Stimulated activated CD8-positive, alpha-beta memory T cell treated with anti-CD3 and anti-CD28 coated beads, Interleukin-12 subunit alpha, Interleukin-12 subunit beta, amount 100 ng/mL, for 24 hours (primary cell): ENCODE data around the gene RASGRP2.

ENCODE experiments used
- DNase-seq: peaks from one replicate; pipeline ENCODE4 v3.0.0-alpha.2; 2020; ENCODE audit errors: extremely low read depth

The RASGRP2 gene

DNA sequence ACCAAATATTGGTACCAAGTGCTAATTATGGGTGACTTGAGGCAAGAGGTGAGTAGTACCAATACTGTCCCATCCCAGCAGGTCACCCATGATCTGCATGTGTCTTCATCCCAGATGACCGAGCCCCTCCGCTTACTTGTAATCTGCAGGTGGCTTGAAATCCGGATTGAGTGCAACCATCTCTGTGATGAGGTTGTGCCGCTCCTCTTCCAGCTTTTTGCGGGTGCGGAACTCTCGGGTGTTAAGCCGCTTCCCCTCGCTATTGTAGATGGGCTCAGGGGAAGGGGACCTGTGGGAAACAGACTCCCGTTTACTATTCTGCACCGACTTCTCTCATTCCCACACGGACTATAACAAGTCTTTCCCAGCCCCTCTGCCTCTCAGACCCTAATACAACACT, 26.2 kb upstream of the RASGRP2 start:
- DNase-seq = no peak

DNA sequence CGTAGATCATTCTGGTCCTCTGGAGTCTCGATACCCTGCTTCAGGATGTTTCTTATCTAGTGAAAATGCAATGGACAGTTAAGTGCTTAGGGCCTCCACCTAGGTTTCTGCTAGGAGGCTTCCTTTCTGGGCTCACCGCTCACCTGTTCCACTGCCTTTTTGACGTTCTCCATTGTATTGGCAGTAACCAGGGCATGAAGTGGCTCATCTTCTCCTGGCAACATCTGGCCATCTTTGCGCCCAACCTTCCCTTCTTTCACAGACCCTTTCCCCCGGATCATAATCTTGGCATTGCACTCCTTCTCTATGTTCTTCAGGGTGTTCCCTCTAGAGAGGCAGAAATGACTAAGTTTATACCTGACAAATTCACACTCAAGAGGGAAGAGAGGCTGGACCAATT, 25.3 kb upstream of the RASGRP2 start:
- DNase-seq = no peak

DNA sequence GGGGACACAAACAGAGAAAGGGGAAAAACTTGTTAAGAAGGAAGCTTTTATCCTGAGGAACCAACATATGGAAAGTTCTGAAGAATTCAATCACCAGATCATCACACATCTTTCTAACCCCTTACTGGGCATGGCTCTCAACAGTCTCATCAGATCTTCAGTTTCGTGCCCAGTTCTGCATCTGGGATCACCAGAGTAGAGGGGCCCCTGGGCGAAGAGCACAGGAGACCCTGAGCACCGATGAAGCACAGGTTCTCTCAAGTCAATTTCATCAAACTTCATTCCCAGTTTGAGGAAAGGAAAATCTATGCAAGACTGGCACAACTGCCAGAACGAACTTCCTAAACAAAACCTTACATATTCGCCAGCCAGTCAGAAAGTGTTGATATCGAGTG, 24.4 kb upstream of the RASGRP2 start:
- DNase-seq = no peak

DNA sequence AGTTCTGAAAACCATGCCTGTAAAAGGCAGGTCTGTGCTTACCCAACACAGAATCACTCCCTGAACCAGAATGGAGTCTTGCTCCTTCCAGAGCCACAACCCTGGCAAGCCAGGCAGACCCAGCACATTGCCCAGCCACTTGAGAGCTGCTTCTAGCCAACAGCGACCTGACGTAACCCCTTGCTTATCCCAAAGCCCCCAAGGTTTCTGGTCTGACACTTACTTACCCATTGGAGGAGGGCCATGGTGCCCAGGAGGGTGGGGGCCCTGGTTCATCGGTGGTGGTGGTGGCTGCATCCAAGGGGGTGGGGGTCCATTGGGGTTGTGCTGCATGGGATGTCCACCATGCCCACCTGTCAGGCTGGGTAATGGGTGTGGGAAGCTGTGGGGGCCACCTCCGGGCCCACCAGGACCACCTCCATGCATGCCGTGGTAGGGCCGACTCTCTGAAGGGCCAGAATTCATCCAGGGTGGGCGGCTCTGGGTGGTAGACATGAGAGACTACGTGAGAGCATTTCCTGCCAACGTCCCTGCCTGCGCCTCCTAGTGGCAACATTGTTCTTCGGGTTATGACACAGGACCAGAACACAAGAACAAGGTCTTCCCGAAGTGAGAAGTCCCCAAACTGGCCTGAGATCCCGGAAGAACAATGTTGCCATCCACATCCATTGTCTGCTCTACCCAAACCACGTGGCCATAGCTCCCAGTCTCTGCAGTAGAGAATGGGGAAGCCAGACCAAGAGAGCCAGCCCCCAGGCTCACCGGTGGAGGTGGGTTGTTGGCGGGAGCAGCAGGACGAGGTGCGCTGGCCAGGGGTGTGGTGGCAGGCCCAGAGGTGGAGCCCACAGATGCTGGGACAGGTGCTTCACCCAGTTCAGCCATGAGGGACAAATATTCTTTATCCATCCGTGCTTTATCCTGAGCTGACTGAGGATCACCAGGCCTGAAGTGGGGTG, 23.7 kb upstream of the RASGRP2 start:
- no peak for DNase-seq

DNA sequence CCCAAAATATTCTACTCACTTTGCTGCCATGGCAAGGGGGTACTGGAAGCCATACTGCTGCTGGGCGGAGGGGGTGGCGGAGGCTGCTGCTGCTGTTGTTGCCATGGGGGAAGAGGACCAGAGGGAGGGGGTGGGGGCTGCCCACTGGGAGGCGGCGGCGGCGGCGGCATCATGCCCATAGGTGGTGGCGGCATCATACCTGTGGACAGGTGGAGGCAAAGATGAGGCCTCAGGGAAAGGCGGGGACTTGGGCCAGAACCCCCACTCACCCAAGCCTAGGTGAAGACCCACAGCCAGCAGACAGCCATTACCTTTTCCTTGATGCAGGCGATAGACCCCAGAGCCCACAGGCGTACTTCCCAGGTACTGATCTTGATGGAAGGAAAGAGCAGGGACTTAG, 22.9 kb upstream of the RASGRP2 start:
- DNase-seq = no peak

DNA sequence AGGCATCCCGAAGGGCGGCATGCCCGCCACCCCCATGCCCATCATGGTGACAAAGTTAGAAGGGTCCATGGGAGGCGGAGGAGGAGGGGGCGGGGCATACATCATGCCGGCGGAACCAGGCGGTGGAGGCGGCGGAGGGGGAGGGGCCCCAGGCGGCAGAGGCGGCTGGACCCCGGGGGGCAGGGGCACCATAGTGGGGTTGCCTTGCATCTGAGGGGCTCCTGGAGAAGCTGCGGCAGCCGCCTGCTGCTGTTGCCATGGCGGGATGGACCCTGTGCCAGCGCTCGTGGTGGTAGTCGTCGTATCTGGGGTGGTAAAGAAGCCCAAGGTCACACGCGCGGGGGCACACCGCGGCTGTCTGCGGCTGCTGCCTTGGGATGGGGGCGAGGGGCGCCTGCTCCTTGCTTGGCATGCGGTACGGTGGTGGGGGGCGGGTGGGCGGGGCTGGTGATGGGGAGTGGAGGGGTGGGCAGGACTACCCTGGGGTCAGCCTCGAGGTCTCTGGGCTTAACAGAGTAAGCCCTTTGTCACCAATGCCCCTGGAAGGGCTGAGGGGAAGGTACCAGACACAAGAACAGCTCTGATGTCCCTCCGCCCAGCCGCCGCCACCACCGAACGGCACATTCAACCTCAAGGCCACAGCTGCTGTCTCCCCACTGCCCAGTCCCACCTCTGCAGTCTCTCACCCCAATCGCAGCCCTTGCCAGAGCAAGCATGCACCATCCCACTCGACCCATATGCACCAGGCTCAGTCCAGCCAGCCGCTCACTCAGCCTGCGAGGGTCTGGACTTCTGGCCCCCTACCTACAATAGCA, 22.1 kb upstream of the RASGRP2 start:
- DNase-seq = no peak

DNA sequence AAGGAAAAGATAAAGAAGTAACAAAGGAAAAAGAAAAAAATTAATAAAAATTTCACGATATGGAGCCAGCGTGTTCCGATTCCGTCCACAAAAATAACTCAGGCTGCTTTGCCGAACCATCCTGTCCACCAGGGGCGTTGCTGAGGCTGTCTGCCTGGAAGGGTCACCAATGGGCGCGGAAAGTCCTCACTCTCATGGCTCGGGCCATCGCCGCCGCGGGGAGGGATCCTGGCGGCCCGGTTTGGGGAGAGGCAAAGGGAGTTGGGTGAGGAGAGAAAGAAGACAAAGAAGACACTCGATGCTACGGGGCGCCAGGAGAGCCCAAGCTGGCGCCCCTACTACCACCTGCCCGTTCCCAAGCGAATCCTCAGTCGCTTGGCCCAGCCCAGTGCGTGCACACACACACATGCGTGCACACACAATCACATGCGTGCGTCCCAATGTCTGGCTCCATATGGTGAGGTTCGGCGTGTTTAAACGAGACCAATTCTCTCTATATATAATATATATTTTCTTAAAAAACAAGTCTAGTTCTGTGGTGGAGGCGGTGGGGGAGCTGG, 21.4 kb upstream of the RASGRP2 start:
- no peak for DNase-seq

DNA sequence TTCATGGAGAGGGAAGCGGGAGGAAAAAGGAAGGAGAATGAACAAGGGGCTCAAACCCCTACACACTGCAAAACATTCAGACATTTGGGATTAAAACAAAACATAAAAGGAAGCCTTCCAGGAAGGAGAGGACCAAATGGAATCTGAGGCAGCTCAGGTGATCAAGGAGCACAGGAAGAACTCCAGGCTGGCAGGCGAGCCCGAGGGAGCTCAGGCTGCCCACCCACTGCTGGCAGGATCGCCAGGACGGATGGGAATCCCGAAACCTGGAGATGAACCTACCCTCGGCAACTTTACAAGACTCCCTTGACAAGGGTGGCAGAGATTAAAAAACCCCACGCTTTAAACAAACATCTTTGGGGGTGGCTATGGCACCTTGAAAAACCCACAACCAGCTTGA, 20.8 kb upstream of the RASGRP2 start:
- no peak for DNase-seq

DNA sequence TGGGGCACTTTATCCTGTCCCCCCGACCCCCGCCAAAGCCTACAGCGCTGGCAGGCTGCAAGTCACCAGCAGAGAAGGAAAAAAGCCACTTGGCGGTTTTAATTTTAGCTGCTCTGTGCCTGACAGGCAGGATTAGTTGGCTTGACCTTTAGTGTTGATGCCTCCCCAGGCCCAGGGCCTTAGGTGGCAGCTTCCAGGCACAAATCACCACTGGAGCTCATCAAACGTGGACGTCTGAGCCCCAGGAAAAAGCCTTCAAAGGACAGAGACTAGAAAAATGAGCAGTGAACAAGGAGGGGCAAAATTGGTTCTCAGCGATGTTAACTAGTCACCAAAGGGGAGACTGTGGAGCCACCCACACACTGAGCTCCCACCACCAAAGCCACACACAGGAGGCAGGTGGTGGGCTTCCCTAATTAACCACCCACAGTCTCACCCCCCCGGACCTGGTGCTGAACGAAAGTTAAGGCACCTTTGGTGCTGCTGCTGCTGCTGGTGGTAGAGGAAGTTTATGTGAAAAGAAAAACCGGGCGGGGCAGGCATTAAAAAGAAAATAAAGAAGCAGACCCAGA, 20.2 kb upstream of the RASGRP2 start:
- DNase-seq = no peak

DNA sequence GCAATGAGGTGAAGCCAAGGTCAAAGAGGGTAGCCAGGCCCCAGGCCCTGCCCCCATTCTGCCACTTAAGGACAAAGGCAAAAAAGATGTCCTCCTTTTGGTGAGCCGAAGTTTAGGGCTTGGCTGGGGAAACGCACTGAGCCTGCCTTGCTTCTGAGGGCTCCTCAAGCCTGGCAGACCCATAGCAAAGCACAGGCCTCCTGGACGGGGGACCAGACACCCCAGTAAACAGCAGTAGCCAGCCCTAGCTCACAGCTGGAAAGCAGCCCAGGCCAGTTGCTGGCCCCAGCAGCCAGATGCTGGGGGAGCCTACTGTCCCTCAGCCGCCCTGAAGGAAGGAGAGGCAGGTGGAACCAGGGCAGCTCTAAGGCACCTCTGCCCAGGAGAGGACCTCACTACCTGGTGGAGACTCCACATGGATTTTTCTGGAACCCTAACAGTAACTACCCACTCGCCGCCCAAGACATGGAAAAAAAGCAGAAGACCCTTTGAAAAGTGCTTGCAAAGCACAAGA, 19.6 kb upstream of the RASGRP2 start:
- DNase-seq = no peak

DNA sequence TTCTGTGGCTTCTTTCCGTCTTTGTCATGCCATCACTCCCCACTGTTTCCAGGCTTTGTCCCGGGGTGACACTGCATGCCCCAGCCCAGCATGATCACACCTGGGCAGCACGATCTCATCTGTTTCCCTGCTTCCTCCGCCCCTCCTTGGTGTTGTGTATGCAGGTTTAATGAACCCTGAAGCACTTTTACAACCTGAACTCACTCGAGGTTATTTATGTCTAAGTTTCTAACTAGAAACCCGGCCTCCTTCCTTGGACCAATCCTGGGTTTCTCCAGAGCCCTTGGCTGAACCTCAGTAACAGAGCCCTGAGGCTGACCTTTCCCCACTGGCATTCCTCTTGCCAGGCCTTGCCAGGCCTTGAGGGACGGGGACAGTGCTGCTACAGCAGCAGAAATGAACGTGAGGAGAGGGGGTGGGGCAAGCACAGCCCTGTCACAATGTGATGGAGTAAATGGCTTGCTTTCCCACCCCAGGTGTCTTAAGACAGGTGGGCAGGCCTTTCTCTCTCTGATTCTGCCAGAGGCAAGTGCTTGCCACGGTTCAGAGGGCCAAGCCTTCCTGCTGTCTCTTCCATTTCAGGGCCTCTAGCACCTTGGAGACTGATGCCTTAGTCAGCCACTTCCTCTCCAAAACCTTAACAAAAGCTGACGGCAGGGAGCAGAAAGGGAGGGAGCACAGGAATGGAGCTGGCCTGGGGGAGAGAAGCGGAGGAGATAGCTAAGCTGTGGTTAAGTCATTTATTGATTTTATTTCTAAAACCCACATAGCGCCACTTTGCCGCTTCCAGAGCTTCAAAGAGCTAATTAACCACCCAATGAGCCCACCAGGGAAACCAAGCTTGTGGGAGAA, 19.0 kb upstream of the RASGRP2 start:
- DNase-seq = no peak

DNA sequence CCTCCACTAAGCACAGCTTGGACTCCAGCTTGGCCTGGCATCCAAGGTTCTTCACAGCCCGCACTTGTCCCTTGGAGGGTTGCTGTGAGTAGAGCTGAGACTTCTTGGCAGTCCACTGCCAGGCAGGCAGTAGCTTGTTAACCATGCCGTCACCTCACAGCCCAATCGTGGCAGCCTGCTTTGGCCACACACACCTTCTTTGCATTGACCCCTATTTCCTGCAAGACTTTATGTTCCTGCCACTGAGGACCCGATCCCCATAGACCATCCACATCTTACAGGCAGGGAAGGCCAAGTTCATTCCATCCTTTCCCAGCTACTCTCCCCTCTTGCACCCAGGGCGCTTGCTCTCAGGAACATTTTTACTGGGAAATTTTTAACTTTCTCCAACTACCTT, 18.3 kb upstream of the RASGRP2 start:
- no peak for DNase-seq

DNA sequence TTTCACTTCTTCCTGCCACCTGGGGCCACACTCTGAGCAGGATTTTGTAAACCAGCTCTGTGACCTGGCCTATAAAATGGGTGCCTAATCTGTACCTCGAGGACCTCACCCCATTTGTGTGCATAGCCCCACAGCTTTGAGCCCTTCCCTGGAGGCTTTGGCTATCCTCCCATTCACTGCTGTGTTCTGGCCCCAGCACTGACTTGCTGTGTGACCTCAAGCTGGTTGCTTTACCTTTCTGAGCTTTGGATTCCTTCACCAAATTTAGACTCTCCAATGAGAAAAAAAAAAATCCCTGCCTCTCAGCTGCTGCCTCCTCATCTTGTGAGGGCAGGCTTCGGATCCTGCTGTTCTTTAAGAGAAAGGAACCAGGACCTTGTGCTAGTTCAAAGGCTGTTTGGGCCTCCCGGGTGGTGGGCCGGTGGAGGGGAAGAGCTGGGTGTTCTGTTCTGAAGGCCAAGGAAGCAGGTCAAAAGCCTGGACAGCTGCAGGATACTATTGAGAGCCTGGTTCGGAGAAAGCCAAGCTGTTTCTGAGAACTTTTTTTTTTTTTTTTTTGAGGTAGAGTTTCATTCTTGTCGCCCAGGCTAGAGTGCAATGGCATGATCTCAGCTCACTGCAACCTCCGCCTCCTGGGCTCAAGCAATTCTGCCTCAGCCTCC, 16.9 kb upstream of the RASGRP2 start:
- no peak for DNase-seq

DNA sequence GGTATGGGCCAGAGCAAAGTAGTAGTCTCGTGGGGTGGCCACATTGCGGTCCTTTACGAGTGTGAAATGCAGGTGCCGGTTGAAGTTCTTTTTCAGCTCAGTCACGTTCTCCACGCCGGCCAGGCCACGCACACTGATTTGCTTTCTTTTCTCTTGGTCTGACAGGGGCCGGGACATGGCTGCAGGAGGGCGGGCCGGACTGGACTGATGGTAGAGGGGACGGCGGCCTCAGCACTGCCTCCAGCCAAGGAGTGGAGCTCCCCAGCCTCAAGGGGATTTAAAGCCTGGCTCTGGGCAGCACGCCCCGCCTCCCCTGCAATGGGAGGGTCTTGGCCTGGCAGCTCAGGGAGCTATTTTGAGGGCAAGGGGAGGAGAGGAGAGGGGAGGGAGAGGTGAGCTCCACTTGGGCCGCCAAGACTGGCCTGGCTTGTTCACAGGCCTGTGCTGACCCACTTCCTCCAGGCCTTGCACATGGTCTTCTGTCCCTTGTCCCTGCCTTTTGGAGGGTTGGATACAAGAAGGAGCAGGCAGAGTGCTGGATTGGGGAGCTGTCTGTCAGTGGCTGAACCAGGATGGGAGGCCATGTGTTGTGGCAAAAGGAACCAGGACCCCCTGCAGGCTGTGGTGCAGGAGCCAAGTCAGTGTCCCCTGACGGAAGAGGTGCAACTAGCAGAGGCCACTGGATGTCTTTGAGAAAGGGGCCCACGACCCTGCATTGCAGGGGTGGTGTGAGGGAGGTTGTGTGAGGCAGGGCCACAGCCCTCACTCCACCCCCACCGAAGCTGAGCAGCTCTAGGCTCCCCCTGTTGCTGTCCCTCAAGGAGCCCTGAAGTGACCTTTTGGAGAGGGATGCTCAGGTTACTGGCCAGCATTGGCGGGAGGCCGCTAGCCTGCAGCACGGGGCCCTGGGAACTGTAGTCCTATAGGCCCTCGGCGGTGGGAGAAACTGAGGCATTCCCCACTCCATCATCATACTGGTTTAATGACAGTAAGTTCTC, 16.1 kb upstream of the RASGRP2 start, which contains the start of gene PYGM:
Gene PYGM, minus strand, starts transcription at position 253 of the 998 bp plus-strand sequence. Its CDS starts 76 bp downstream, at position 177.
- no peak for DNase-seq

DNA sequence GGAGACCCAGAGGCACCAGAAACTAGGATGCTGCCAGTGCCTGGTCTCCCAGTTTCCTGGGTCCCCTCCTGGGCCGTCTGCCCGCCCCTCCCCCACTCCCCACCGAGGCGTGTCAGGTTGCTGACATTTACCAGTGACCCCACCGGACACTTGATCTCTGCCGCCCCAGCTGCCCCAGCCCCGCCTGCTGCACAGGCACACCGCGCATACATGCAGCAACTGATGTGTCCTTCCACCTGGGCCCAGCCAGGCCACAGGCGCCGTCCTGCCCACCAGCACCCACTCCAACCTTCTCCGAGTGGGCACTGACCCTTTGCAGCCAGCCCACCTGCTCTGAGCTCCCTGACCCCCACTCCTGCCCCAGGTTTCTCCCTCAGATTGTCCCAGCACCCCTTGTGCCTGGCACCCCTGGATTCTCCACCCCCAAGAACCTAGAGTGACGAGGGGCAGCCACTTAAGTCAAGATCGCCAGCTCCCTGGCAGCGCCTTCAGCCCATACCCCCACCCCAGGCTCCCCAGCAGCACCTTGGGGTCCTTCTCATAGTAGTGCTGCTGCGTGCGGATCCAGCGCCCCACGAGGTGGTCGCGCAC, 15.3 kb upstream of the RASGRP2 start:
- DNase-seq = no peak

DNA sequence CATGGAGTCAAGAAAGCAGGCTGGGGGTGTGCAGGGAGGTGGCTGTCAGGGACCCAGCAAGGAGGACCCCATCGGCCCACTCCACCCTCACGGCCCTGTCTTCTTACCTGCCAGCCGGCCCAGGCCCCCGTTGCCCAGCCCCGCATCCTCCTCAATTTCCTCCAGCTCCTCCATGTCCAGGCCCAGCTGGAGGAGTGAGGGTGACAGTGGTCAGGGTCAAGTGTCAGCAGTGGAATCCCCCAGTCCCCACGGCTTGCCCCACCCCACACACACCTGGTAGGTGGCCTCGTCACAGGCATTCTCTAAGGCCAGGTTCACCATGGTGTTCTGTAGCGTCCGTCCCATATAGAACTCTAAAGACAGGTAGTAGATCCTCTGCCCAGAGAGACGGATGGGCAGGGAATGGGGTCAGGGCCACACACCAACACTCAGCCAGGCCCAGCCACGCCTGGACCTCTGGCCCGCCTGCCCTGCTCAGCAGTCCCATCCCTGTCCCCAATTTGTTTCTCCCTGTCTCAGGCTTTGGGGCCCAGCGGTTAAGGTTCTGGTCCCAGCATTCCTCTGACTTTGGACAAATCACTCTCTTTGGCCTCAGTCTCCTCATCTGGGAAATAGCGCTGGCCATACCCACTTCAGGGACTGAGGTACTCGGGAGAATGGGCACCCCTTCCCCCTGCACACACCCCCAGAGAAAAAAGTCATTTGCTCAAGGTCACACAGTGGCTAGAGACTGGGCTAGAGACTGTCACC, 14.6 kb upstream of the RASGRP2 start:
- no peak for DNase-seq

DNA sequence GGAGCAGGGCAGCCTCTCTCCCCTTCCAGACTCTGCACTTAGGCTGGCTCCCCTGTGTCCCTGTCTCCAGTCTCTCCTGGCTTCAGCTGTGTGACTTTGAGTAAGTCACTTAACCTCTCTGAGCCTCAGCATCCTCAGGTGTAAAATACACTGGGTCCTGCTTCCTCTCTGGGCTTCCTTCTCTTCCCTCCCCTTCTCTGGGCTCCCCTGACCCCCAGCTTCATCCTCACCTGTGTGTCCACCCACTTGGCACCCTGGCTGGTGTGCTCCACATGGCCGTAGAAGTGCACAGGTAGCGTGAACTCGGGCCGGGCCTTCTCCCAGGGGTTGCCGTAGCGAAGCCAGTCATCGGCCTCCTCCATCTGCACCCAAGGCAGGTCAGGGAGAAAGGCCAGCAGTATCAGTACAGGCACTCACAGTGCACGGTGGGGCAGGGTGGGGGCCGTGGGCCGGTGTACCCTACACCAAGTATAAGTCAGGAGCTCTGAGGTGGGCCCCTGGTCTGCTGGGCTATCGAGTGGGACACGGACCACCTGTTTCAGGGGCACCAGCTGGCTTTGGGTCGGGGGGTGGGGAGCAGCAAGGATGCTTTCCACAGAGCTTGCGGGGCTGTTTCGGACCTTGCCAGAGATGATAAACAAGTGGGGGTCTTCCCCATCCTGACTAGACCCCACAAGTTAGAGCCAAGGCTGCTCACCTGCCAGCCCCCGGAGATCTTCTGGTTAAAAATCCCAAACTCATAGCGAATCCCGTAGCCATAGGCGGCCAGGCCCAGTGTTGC, 13.8 kb upstream of the RASGRP2 start:
- no peak for DNase-seq
